ENCODE results near the gene SELENOI. TPM values are rescaled to one million over a fixed set of nuclear protein-coding genes. Genes with fewer than 3 reads are reported as not detected.

SELENOI gene
- total RNA-seq, 3 donors from 2014 or later = 6.6 to 26.3 (median 17.4) TPM

GRCh38 chr2:26384183-26384582 is 38.2 kb downstream of the SELENOI start:
- H3K36me3 ChIP-seq = no peaks in the 10 kb centered on the region
- TF ChIP-seq POLR2A (IDR thresholded peaks at IDR 0.05) = no peak
- no peak for TF ChIP-seq POLR2AphosphoS5 (IDR thresholded peaks at IDR 0.05)
- TF ChIP-seq, protein P1, sequence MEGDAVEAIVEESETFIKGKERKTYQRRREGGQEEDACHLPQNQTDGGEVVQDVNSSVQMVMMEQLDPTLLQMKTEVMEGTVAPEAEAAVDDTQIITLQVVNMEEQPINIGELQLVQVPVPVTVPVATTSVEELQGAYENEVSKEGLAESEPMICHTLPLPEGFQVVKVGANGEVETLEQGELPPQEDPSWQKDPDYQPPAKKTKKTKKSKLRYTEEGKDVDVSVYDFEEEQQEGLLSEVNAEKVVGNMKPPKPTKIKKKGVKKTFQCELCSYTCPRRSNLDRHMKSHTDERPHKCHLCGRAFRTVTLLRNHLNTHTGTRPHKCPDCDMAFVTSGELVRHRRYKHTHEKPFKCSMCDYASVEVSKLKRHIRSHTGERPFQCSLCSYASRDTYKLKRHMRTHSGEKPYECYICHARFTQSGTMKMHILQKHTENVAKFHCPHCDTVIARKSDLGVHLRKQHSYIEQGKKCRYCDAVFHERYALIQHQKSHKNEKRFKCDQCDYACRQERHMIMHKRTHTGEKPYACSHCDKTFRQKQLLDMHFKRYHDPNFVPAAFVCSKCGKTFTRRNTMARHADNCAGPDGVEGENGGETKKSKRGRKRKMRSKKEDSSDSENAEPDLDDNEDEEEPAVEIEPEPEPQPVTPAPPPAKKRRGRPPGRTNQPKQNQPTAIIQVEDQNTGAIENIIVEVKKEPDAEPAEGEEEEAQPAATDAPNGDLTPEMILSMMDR (IDR thresholded peaks at IDR 0.05) = no peak

GRCh38 chr2:26384597-26384996 is 38.7 kb downstream of the SELENOI start:
- intact Hi-C loops (cut with DNase I; ENCODE audit: low total_unique reads) = no loop called here
- Histone ChIP-seq H3K4me3 (no peak overlapping the region), H3K36me3 (no peaks in the 10 kb centered on the region), H3K9me3 (no peaks in the 10 kb centered on the region), H3K4me1 (no peaks in the 10 kb centered on the region), H3K27me3 (no peaks in the 10 kb centered on the region), H3K27ac (no peak overlapping the region)
- no peak for DNase-seq (ENCODE audit: low spot score in 2 of 2)
- TF ChIP-seq, protein P1 (IDR thresholded peaks at IDR 0.05) = no peak
- TF ChIP-seq POLR2AphosphoS5 (IDR thresholded peaks at IDR 0.05) = no peak
- no peak for TF ChIP-seq POLR2A (IDR thresholded peaks at IDR 0.05)

More at GRCh38 chr2:26384183-26384582, 38.2 kb downstream of the SELENOI start:
- intact Hi-C loops (cut with DNase I; ENCODE audit: low total_unique reads) = no loop called here
- DNase-seq (ENCODE audit: low spot score in 2 of 2) = no peak
- Histone ChIP-seq H3K9me3 (no peaks in the 10 kb centered on the region), H3K4me3 (no peak overlapping the region), H3K4me1 (no peaks in the 10 kb centered on the region), H3K27me3 (no peaks in the 10 kb centered on the region), H3K27ac (no peak overlapping the region)

- H3K4me1 ChIP-seq = no peaks in the 10 kb centered on the region
- H3K4me3 ChIP-seq = no peak overlapping the region
- no peaks in the 10 kb centered on the region for H3K9me3 ChIP-seq
- no peaks in the 10 kb centered on the region for H3K36me3 ChIP-seq
- TF ChIP-seq, protein P1 (IDR thresholded peaks at IDR 0.05) = no peak
- TF ChIP-seq POLR2A (IDR thresholded peaks at IDR 0.05) (no peak), POLR2AphosphoS5 (IDR thresholded peaks at IDR 0.05) (no peak)
- DNase-seq (ENCODE audit: low spot score in 2 of 2) = no peak
- no peaks in the 10 kb centered on the region for H3K27me3 ChIP-seq
- intact Hi-C loops (cut with DNase I; ENCODE audit: low total_unique reads) = no loop called here
- H3K27ac ChIP-seq = no peak overlapping the region
Observed at GRCh38 chr2:26387189-26387588, 41.2 kb downstream of the SELENOI start.

DNA sequence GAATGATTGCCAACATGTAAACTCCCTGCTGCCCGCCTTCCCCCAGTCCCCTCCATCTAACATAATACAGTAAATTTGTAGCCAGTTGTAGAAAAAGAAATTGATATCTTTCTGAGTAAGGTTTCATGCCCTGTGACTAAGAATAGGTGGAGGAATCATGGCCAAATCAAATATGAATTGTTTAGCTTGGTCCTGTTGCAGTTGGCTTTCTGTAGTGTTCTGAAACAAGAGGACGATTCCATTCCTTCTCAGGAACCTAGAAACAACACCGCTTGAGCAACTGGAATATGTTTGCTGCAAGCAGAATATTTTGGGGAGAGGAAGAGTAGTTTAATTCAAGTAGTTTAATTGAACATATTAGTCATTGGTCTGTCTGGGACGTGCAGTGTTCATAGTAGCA is 48.8 kb downstream of the SELENOI start:
- no peak for DNase-seq (ENCODE audit: low spot score in 2 of 2)
- no peaks in the 10 kb centered on the region for H3K9me3 ChIP-seq
- H3K27me3 ChIP-seq = no peaks in the 10 kb centered on the region
- intact Hi-C loops (cut with DNase I; ENCODE audit: low total_unique reads) = no loop called here
- no peak overlapping the region for H3K27ac ChIP-seq
- no peaks in the 10 kb centered on the region for H3K4me1 ChIP-seq
- no peak overlapping the region for H3K4me3 ChIP-seq
- TF ChIP-seq POLR2AphosphoS5 (IDR thresholded peaks at IDR 0.05) (no peak), POLR2A (IDR thresholded peaks at IDR 0.05) (no peak)
- TF ChIP-seq, protein P1 (IDR thresholded peaks at IDR 0.05) = no peak
- H3K36me3 ChIP-seq = no peaks in the 10 kb centered on the region

GRCh38 chr2:26395394-26395793 is 49.5 kb downstream of the SELENOI start:
- TF ChIP-seq, protein P1 (IDR thresholded peaks at IDR 0.05) = no peak
- TF ChIP-seq POLR2A (IDR thresholded peaks at IDR 0.05) (no peak), POLR2AphosphoS5 (IDR thresholded peaks at IDR 0.05) (no peak)
- DNase-seq (ENCODE audit: low spot score in 2 of 2) = no peak

More at GRCh38 chr2:26395394-26395793, 49.5 kb downstream of the SELENOI start:
- Histone ChIP-seq H3K36me3 (no peaks in the 10 kb centered on the region), H3K4me3 (no peak overlapping the region), H3K4me1 (no peaks in the 10 kb centered on the region), H3K9me3 (no peaks in the 10 kb centered on the region), H3K27me3 (no peaks in the 10 kb centered on the region), H3K27ac (no peak overlapping the region)
- intact Hi-C loops (cut with DNase I; ENCODE audit: low total_unique reads) = no loop called here
